ENCODE data around the gene PRR20G.
"Not testable (repeated sequence)": the region's sequence is repeated elsewhere in the genome, so short reads cannot be mapped to it uniquely, and the experiment has no call there.

Gene PRR20G

DNA sequence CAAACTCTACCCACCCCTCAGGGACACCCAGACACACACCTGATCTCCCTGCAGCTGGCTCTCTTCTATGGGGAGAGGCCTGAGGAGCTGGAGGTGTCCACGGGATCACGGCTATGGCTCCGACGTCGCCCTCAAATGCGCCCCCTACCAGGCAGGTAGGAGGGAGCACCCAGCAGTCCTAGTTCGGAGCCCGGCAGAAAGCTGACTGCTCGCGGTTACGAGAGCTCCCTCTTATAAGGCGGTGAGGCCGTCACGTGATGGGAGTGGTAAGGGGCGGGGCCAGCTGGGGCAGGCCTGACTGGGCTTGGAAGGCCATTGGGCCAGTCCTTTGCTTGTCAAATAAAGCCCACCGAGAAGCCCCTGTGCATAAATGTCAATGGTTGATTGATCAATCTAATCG is at the start of gene PRR20G:
Gene PRR20G (minus strand): TSS at position 207 of the 400 bp plus-strand sequence. CDS start 681 bp downstream, outside the sequence.
- no peak for DNase-seq

DNA sequence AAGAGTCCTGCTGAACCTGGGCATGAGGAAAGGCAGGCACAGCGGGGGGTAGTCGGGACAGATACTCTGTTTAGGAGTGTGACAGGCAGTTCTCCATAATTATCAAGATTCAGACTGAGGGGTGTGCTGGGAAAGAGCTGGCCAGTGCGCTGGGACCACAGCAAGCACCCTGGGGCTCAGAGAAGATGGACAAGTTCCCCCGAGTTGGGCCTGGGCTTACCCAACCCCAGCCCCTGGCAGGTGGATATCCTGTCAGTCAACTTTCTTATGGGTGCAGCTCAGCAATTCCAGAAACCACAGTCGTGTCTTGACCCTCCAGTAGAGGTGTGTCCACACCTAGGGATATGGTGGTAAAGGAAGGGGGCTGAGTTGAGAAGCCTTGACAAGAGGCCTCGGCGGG is 49.2 kb upstream of the PRR20G start:
- no peak for DNase-seq

DNA sequence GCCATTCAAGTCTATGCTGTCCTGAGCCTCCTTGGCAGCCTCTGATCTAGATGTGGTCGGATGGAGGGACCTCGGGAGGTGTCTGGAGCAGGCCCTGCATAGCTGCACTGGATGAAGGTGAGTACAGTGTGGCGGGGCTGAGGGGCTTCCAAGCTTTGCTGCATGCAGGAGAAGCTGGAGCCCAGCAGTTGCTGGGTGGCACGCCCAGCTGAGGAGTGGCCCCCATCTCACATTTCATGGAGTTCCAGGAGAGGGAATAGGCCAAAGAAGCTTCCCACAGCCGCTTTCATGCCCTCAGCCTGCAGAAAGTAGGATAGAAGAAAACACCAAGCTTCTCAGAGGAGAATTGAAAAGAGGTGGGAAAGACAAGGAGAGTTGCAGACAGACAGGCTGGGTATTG is 48.3 kb upstream of the PRR20G start:
- no peak for DNase-seq

DNA sequence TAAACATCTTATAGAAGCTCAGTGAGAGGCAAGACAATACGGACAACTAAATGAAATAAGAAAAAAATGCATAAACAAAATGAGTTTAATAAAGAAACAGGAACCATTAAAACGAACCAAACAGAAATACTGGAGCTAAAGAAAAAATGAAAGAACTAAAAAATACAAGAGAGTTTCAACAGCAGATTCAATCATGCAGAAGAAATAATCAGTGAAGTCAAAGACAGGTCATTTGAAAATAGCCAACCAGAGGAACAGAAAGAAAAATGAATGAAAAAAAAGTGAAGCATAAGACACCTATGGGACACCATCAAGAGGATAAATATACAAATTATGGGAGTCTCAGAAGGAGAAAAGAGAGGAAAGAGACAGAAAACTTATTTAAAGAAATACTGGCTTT is 42.5 kb upstream of the PRR20G start:
- DNase-seq, result no peak

DNA sequence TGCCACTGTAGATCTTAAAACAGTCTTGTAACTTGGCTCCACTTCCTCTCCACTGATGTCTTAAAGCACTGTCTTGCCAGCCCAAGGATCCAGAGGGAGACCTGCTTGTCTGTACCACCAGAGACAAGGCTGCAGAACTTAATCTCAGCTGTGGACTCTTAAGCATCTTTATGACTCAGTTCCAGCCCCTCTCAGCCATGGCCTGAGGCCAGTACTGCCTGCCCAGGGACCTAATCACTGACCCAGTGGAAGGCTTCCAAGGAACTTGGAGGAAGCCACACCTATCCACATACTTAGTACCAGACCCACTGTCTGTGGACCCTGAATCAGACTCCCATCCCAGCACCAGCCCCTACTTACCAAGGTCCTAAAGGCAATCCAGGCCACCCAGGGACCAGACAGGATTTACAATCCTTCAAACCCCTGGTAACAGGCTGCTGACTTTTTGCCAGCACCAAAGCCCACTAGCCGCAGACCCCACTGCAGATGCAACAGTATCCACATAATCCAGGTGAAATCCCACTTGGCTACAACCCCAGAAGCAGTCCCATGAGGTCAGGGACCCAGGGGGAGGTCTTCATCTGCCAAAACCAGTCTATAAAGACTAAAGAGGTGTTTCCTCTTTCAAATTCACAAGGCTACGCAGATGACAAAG is 41.9 kb upstream of the PRR20G start:
- DNase-seq, result no peak

DNA sequence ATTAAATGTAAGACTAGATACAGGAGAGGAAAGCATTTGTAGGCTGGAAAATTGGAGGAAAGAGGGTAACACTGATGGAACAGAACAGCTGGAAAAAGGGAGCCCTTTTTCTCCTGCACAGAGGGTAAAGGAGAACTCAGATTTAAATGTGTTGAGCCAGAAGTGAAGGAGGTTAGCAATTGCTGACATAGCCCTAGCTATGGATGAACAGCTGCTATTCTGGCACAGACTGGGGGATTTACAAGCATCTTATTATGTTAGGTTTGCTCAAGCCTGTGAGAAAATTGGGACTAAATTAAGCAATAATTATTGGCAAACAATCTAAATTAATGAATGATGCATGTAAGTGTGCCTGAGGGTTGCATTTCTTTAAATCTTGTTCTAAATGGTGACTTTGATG is 40.6 kb upstream of the PRR20G start:
- no peak for DNase-seq

DNA sequence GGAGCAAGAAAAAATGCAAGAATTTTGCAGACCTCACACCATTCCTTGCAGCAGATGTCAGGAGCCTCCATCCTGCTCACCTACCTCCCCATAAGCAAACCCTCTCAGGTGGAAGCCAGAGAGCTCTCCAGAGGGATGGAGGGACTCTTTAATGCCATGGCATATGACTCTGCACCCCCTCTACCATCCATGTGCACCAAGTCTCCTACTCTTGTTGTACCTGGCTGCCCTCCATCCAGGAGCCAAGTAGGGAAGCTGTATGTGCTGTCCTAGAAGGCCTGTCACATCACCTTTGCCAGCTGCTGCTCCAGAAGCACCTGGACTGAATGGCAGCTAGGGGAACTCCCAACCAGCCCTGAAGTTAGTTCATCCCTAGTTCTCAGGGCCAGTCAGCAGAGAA is 38.5 kb upstream of the PRR20G start:
- DNase-seq, result no peak

DNA sequence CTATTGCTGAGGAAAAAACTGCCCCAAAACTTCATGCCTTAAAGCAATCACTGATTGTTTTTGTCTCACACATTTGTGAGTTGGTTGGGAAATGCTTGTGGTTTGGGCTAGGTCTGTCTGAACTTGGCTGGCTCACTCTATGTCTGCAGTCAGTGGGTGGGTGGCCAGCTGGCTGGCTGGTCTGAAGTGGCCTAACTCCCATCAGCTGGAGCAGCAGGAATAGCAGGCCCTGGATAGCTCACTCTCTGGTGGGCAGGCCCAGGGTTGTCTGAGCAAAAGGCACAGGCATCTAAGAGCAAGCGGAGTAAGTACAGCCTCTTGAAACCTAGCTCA is 37.7 kb upstream of the PRR20G start:
- DNase-seq, result peak; percentile 29

DNA sequence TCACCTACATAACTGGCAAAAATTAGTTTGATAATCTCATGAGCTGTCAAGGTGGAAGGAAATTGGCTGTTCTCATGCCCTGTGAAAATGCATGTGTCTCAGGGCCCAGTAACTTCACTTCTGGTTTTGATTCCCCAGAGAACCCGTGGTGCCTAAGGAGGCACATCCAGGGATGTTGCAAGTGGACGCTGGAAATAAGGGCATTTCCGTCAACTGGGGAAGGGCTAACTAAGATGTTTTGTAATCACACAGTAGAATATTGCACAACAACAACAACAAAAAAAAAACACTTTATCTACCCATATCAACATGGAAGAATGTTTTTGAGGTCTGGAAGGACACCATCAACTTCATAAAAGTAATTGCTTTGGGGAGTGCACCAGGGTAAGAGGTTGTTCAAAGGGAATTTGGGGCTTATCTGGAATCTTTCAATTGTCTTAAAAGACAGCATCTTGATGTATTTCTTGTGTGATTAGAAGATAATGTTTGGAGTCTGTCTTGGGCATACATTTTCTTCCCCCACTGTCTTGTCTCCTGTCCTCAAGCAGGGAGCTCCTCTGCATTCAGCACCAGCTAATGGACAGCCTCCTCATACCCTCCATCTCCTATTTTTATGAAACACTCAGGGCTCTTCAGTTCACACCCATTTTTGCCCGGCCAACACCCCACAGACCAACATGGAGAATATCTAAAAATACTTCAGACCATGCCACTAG is 37.2 kb upstream of the PRR20G start:
- peak; percentile 39 for DNase-seq

DNA sequence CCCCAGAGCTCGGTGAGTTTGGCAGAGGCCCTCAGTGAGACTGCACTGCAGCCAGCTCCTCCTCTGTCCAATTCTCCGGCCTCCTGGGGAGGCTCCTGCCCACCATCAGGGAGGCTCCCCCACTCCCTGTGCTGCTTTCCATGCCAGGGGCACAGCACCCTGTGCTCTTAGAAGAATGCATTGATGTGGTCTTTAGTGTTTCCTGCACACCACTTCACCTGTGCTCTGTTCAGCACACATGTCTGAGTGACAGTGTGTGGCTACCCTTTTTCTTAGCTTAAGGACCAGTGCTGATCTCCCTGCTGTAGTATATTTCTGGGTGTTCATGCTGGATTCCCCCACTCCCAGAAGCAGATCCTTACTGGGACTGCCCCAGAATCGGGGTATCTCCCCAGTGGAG is 36.2 kb upstream of the PRR20G start:
- no peak for DNase-seq

DNA sequence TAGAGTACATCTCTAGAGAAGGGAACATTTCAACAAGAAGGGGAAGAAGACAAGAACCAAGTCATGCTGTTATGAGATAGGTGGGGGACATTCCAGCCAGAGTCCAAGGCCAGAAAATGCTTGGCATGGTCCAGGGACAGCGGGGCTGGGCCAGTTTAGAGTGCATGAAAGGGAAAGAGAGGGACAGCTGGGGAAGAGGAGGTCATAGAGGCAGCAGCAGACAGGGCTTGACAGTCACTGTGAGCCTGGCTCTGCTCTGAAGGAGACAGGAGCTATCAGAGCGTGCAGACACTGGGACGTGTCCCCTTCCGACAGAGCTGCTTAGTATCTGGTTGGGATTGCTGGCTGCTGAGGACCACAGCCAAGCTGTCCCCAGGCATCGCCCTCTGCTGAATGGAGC is 35.7 kb upstream of the PRR20G start:
- DNase-seq, result no peak

DNA sequence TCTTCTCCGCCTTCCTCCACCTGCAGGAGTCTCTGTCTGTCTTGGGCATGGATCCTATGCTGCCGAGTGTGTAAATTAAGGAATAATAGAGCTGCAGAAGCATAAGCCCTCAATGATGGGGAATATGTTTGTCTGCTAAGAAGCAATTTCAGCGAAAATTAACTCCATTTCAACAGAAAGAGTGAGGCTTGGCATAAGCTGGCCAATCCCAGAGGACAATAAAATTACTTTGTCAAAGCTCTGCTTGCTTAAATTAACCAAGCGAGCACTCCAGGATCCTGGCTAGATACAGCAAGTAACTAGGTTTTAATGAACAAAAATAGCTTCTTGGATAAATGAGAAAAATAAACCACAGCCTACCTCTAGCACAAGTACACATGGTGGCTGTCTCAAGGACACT is 33.5 kb upstream of the PRR20G start:
- no peak for DNase-seq

DNA sequence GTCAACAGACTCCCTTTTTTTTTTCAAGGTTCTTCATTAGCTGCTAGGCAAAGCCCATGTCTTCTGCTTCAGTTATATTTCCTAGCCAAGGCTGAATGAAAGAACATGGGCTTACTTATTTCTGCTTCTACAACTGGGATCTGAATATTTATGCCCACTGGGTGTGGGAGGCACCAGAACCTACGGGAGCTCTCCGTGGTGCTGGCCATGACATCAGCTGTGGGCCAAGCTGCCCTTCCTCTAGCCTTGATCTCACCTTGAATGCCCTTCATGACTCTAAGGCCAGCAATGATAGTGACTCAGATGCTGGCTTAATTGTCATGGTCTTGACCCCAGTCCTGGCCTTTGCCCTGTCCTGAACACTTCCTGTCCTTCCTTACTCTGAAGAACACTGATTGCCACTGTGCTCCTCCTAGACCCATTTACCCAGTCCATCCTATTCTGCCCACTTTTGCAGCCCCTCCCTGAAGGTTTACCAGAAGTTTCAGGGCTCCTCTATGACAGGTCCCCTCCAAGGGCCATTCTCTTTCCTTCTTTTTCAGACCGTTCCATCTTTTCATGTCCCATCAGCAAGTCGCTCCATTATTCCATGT is 32.8 kb upstream of the PRR20G start:
- no peak for DNase-seq

DNA sequence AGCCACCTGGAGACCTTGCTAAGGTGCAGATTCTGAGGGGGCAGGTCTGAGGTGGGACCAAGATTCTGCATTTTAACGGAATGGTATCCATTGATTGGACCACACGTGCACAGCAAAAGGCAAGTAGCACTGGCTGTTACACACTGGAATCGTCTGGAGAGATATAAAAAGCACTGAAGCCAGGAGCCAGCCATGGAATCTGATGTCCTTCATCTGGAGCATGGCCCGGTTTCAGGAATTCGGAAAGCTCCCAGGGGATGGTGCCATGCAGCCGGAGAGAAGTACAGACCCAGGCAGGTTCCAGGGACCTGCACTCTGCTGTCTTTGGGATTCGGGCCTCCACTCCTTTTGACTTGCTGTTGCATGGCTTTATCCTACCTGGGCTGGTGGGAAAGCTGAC is 28.8 kb upstream of the PRR20G start:
- no peak for DNase-seq

DNA sequence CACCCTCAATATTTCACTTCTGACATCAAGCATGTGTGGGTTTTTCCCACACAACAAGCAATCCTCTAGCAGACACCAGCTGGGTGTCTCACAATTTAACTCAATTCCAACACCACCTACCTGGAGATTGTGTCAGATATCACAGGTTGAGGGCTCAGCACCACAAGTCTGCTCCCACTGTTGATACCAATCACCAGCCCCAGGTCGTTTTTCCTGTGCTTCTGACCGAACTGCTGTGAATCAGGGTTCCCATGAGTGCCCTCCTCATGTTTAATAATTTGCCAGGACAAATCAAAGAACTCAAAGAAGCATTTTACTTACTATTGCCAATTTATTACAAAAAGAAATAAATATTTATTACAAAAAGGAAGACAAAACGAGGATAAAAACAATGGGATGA is 25.0 kb upstream of the PRR20G start:
- DNase-seq, result no peak

DNA sequence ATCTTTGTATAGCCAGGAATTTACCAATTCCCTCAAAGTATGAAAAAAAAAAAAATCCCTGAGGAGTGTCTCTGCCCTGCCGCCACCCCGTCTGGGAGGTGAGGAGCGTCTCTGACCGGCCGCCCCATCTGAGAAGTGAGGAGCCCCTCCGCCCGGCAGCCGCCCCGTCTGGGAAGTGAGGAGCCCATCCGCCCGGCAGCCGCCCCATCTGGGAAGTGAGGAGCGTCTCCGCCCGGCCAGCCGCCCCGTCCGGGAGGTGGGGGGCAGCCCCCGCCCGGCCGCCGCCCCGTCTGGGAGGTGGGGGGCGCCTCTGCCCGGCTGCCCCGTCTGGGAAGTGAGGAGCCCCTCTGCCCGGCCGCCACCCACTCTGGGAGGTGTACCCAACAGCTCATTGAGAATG is 21.0 kb upstream of the PRR20G start:
- DNase-seq, result not testable (repeated sequence)

DNA sequence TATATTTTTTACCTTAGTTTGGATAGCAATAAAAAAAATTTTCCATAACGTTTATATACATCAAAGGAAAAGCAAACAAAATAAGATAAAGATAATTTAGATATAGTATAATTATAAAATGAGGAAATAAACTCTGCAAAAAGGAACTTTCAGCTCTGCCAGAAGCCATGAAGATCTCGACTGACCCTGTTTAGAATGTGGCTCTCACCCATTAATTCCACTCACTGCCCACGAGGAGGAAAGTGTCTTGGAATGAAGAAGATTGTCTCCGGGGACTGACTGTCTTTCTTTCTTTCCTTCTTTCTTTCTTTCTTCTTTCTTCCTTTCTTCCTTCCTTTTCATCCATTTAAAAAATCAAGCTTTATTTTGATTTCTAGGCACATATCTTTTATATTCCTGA is 20.1 kb upstream of the PRR20G start:
- peak; percentile 58 for DNase-seq

DNA sequence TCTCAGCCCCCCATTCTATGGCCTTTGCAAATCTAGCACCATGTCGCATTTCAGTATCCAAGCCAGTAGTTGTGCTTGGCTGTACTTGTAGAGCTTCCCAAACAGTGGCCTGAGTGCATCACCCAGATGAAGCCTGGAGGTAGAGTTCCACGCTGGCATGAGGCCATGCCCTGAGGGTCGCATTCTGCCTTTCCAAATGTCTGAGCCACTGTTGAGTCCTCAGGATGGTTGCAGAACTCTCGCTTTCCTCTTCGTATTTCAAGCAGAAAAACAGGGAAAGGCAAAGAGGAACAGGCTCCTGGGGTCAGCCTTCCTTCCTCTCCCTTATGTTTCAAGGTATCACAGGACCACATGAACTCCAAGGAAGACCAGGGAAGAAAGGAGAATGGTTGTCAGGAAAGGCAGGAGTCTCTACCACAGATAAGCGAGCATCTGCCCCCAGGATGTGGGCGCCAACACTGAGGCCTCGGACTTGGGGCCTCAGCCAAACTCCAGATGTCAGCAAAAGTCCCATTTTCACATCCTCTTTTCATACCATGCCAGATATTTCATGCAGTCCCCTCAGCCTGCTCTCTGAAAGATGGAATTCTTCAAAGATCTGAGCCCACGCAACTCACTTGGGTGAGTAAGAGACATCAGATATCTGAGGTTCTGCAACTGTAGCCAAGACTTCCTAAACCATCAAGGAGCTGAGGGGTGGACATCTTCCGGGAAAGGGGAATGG is 19.4 kb upstream of the PRR20G start:
- DNase-seq, result peak; percentile 92

DNA sequence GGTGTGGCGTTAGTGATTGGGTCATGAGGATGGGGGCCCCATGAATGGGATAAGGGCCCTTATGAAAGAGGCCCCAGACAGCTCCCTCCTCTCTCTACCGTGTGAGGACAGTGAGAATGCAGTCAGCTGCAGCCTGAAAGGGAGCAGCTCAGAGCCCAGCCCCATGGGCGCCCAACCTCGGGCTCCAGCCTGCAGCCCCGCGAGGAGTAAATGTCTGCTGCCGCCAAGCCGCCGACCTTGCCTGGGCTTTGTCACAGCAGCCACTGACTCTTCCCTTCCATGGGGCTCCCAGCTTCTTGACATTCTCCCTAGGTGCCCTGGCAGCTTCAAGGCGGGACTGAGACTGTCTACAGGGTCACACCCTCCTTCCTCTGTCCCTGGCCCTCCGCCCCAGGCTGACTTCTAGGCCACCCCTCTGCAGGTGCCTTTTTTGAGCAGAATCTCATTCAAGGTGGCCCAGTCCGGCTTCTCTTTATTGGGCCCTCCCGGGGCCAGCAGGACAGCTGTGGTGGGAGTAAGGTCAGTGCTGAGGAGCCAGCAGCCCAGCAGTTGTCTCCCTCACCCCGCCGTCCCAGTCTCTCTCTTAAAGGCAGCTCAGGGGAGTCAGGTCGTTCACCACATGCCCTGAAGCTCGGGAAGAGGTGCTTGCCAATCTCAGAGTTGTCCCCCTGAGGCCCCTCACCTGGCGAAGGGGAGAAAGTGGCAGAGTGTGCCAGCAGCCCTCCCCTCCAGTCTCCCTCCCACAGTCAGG is 18.7 kb upstream of the PRR20G start:
- DNase-seq, result no peak

DNA sequence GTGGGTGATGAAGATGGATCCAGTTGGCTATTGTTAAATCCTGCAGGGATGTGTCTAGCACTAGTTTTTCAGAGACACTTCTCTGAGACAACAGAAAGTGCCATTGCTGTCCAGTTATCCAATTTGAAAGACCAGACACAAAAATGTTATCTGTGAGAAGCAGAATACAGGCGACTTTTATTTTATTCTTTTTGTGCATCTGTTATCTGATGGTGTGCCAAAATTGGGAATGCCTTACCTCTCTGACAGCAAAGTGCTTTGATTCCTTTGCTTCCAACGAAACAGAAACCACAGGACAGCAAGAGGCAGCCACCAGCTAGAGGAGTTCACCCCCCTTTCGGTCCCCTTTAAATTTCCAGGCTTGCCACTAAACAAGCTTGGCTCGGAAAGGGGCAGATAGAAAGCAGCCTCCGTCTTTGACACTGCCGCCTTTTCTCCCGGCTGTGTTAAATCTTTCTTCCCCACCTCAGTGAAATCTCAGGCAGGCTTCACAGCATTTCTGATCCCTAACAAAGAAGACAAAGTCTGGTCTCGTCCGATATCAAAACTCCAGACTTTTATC is 17.7 kb upstream of the PRR20G start:
- no peak for DNase-seq

DNA sequence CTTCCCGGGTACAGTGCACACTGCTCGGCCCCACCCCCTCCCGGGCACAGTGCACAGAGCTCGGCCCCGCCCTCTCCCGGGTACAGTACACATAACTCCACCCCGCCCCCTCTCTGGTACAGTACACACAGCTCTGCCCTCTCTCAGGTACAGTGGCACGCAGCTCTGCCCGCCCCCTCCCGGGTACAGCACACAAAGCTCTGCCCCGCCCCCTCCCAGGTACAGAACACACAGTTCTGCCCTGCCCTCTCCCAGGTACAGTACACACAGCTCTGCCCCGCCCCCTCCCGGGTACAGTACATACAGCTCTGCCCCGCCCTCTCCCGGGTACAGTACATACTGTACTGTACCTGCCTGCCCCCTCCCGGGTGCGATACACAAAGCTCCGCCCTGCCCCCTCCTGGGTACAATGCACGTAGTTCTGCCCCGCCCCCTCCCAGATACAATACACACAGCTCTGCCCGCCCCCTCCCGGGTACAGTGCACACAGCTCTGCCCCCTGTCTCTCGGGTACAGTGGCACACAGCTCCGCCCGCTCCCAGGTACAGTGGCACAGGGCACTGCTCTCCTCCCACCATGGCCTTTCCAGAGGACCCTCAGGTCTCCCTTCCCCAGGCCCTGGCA is 16.4 kb upstream of the PRR20G start:
- no peak for DNase-seq

DNA sequence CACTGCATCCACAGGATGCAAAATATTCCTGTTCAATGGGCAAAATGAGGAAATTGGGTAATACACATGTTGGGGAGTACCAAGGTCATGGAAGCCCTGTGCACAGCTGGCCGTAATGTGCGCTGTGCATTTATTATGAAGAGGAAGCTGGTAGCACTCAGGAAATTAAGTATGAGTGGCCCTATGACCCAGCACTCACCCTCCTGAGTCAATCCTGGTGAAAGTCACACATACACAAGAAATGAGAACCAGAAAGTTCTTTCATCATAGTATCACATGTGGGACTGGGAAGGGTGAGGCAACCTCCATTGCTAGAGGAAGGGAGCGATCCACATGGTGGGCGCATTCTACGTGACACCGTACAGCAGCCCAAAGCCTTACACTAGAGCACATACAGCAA is 11.4 kb upstream of the PRR20G start:
- peak; percentile 99 for DNase-seq

All from MV-4-11 (cell line).